Transverse colon (tissue), 4 donors: Measurements from ENCODE around the gene ARHGAP21.
"Not testable (repeated sequence)": the region's sequence is repeated elsewhere in the genome, so short reads cannot be mapped to it uniquely, and the experiment has no call there.

ENCODE experiments used
- CTCF ChIP-seq, 5 experiments: fragments of 200-600 bp in 3 of 5; fragments of 450-650 bp in 2 of 5; sonication (generic) in 3 of 5; IDR thresholded peaks; 1 replicate in 2 of 5; 2 replicates in 3 of 5; pipeline ENCODE4 v1.5.1; 2016 to 2017; ENCODE audit warnings: antibody characterized with exemption in 5 of 5, inconsistent platforms in 3 of 5, mild to moderate bottlenecking in 2 of 5, moderate library complexity in 1 of 5
- POLR2A ChIP-seq: fragments of 450-650 bp; IDR thresholded peaks from one replicate; pipeline ENCODE4 v1.6.1; 2016; ENCODE audit warnings: antibody characterized with exemption, mild to moderate bottlenecking, moderate library complexity
- POLR2AphosphoS5 ChIP-seq, 3 donors: sonication (generic); formaldehyde crosslinking; IDR thresholded peaks; one replicate each; pipeline ENCODE4 v1.6.1; 2016; ENCODE audit warnings: antibody characterized with exemption in 3 of 3

- not testable (repeated sequence) for TF ChIP-seq CTCF (IDR thresholded peaks at IDR 0.05); POLR2A; POLR2AphosphoS5 (IDR thresholded peaks at IDR 0.05)
These were observed 2.3 kb upstream of the ARHGAP21 start for GRCh38 chr10:24726029-24726428.
